Iris pigment epithelial cell (primary cell): ENCODE data around the gene PLXND1.
"Not testable (repeated sequence)": the region's sequence is repeated elsewhere in the genome, so short reads cannot be mapped to it uniquely, and the experiment has no call there.

ENCODE experiments used
- DNase-seq: peaks from one replicate; pipeline ENCODE4 v3.0.0-alpha.2; 2011; ENCODE audit warnings: low read depth

Gene PLXND1

DNA sequence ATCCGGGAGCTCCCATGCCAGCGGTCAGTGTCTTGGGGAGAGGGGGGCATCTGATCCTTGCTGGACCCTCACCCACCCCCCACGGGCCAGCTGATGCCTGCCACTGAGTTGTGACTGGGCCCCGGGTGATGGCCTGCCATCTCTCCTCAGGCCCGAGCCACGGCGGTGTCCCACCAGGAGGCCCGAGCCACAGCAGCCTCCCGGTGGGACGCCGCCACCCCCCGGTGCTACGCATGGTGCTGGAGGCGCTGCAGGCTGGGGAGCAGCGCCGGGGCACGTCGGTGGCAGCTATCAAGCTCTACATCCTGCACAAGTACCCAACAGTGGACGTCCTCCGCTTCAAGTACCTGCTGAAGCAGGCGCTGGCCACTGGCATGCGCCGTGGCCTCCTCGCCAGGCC, 59.2 kb downstream of the PLXND1 start:
- DNase-seq, result no peak

DNA sequence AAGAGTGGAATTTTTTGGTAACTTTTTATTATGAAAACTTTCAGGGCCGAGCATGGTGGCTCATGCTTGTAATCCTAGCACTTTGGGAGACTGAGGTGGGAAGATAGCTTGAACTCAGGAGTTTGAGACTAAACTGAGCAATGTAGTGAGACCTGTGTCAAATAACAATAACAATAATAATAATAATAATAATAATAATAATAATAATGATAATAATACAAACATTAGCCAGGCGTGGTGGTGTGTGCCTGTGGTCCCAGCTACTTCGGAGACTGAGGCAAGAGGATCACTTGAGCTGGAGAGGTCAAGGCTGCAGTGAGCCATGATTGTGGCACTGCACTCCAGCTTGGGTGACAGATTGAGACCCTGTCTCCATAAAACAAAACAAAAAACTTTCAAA, 60.5 kb downstream of the PLXND1 start:
- not testable (repeated sequence) for DNase-seq

DNA sequence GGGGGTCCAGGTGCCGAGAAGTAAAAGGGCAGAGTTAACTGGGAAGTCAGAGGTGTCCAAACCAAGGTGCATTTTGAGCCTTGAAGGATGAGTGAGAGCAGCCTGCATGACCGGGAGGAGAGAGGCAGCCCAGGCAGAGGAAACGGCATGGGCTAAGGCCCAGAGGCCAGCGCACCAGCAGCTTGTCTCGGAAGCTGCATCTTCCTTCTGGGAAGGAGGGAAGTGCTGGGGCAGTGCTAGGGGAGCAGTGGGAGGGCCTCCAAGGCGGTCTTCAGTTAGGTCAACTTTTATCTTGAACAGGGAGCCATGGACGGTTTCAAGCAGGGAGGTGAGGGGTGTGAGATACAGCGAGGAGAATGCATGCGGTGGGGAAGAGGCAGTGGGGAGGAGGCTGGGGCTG, 62.5 kb downstream of the PLXND1 start:
- DNase-seq, result no peak

DNA sequence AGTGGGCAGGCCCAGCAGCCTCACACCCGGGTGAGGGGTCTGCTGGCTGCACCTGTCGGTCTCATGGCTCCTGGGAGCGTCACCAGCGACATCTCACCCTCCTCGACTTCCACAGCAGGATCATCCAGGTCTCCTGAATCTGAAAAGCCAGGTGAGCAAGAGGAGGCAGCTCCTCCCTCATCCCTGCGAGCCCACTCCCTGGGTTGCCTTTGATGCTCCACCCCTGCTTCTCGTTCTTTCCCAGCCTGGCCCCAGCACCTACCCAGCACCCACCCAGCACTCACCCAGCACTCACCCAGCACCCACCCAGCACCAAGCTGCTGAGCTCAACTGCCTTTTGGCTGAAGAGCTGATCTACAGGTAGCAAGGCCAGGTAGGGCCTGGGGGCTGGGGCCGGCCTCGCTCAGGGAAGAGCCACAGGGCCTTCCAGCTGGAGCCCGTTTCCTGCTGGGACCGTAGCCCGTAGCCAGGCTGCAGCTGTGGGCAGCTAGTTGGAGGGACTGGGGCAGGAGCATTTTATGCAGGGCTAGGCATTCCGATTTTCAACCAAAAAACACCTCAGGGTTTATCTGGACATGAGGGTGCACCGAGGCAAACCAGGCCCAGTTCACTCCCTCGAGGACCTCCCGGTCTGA, 63.2 kb downstream of the PLXND1 start, which contains the start of gene H1-8:
H1-8 (plus strand) TSS at position 20 of the 635 bp plus-strand sequence; CDS start at position 64, 44 bp downstream.
- DNase-seq, result no peak

DNA sequence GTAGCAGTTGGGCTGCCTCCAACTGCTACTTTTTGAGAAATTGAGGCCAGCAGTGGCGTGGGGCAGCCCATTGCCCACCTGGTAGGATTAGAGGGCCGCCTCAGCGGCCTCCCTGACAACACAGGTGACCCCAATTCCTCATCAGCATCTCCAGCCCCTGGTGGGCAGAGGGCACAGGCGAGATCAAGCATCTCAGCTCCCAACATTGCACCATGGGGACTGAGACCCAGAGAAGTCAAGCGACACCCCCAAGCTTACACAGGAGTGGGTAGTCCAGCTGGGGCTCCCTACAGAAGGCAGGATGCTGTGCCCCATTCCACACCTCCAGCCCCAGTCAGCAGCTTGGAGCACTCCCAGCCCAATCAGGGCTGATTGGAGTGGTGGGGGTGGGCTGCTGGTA, 63.7 kb downstream of the PLXND1 start:
- DNase-seq, result no peak

DNA sequence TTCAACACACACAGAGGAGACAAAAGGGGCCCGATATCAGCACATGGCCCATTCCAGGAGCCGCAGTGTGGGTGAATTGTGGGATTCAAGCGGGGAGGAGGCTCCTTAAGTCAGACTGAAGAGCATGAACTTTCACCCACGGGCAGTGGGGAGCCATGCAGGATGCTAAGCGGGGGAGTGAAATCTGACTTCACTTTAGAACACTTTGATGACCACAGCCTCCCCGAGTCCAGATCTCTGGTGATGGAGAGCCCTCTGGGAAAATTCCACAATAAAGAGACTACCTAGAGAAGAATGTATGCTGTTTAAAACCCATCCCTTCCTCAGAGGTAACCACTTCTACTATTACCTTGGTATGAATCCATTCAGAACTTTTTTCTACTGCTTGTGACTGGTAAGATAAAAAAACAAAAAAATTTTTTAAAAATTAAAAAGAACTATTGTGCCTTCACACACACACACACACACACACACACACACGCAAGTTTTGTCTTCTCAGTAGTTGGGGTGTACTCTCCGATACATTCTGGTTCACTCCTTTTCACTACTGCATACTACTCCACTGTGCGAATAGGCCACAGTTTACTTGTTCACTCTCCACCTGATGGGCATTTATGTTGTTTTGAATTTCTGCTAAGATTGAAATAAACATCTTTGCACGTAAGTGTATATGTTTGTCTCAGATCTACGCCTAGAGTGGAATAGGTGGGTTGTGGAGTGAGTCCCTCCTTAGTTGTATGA, 65.5 kb downstream of the PLXND1 start:
- DNase-seq, result no peak

DNA sequence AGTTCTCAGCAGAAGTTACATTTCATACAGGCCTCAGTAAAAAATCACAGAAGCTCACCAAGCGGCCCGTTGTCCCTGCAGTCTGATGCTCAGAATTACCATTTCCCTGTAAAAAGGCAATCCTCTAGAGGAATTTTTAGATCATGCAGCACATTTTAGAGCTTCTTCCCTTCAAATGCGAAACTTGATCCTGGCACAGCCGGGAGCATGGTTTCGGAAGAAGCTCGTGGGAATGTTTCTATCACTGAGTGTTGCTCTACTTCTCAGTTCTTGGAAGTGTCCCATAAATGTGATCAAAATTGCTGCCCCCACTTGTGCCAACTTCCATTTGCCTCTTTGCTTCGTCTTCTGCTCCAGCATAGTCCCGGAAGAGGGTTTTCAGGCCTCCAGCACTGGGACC, 67.3 kb downstream of the PLXND1 start:
- no peak for DNase-seq

DNA sequence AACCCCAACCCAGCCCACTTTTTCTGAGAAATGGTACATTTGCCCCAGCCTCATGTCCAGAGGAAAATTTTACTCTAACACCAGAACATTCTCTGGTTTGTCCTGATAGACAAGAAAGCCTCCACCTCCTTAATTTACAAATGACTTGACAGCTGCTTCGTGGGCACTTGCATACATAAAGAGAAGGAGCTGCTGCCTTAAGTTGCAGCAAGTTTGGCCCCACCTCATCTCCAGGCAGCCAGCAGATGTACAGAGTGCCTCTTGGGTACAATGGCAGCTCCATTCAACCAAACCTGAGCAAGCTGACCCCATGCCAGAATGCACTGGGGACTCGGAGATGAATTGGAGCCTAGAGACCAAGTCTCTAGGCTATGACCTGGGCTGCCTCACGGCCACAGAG, 69.7 kb downstream of the PLXND1 start:
- DNase-seq, result no peak

DNA sequence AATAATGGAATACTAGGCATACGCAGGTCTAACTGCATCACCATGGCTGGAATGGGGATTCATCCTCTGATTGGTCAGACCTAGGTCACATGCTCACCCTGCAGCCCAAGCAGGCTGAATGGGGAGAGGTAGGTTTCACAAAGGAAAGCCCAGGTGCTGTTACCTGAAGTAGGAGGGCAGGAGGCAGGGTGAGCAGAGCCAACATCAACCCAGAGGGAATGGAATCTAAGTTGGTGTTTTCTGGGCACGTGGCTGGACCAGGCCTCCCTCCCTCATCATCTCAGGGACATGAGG, 70.2 kb downstream of the PLXND1 start:
- DNase-seq, result no peak

DNA sequence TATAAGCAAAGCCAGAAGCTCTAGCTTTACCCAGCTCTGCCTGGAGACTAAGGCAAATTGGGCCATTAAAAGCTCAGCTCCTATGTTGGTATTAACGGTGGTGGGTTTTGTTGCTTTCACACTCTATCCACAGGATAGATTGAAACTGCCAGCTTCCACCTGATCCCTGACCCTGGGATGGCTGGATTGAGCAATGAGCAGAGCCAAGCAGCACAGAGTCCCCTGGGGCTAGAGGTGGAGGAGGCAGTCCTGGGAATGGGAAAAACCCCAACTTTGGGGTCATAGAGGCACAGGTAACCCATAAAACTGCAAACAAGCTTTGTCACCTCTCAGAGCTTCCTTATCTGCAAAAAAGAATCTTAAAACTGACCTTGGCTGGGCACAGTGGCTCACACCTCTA, 71.4 kb downstream of the PLXND1 start:
- no peak for DNase-seq

DNA sequence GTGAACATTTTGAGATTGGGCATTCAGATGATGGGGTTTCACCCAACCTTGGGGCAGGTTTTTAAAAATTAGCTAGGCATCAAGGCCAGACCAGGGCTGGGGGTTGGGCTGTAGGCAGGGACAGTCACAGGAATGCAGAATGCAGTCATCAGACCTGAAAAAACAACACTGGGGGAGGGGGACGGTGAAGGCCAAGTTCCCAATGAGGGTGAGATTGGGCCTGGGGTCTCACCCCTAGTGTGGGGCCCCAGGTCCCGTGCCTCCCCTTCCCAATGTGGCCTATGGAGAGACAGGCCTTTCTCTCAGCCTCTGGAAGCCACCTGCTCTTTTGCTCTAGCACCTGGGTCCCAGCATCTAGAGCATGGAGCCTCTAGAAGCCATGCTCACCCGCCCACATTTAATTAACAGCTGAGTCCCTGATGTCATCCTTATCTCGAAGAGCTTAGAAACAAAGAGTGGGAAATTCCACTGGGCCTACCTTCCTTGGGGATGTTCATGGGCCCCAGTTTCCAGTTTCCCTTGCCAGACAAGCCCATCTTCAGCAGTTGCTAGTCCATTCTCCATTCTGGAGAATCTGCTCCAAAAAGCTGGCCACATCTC, 71.9 kb downstream of the PLXND1 start:
- no peak for DNase-seq

DNA sequence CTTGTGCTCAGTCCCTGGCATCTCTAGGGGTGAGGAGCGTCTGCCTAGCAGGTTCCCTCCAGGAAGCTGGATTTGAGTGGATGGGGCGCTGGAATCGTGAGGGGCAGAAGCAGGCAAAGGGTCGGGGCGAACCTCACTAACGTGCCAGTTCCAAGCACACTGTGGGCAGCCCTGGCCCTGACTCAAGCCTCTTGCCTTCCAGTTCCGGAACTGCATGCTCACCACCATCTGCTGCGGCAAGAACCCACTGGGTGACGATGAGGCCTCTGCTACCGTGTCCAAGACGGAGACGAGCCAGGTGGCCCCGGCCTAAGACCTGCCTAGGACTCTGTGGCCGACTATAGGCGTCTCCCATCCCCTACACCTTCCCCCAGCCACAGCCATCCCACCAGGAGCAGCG, 73.1 kb downstream of the PLXND1 start:
- DNase-seq, result no peak

DNA sequence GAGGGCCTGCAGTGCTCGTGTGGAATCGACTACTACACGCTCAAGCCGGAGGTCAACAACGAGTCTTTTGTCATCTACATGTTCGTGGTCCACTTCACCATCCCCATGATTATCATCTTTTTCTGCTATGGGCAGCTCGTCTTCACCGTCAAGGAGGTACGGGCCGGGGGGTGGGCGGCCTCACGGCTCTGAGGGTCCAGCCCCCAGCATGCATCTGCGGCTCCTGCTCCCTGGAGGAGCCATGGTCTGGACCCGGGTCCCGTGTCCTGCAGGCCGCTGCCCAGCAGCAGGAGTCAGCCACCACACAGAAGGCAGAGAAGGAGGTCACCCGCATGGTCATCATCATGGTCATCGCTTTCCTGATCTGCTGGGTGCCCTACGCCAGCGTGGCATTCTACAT, 74.2 kb downstream of the PLXND1 start:
- no peak for DNase-seq

DNA sequence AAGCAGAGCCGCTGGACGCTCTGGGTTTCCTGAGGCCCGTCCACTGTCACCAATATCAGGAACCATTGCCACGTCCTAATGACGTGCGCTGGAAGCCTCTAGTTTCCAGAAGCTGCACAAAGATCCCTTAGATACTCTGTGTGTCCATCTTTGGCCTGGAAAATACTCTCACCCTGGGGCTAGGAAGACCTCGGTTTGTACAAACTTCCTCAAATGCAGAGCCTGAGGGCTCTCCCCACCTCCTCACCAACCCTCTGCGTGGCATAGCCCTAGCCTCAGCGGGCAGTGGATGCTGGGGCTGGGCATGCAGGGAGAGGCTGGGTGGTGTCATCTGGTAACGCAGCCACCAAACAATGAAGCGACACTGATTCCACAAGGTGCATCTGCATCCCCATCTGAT, 74.8 kb downstream of the PLXND1 start:
- no peak for DNase-seq

DNA sequence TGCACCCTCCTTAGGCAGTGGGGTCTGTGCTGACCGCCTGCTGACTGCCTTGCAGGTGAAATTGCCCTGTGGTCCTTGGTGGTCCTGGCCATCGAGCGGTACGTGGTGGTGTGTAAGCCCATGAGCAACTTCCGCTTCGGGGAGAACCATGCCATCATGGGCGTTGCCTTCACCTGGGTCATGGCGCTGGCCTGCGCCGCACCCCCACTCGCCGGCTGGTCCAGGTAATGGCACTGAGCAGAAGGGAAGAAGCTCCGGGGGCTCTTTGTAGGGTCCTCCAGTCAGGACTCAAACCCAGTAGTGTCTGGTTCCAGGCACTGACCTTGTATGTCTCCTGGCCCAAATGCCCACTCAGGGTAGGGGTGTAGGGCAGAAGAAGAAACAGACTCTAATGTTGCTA, 75.7 kb downstream of the PLXND1 start:
- DNase-seq, result no peak

DNA sequence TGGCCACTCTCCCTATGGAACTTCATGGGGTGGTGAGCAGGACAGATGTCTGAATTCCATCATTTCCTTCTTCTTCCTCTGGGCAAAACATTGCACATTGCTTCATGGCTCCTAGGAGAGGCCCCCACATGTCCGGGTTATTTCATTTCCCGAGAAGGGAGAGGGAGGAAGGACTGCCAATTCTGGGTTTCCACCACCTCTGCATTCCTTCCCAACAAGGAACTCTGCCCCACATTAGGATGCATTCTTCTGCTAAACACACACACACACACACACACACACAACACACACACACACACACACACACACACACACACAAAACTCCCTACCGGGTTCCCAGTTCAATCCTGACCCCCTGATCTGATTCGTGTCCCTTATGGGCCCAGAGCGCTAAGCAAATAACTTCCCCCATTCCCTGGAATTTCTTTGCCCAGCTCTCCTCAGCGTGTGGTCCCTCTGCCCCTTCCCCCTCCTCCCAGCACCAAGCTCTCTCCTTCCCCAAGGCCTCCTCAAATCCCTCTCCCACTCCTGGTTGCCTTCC, 76.2 kb downstream of the PLXND1 start:
- DNase-seq, result peak; percentile 28

DNA sequence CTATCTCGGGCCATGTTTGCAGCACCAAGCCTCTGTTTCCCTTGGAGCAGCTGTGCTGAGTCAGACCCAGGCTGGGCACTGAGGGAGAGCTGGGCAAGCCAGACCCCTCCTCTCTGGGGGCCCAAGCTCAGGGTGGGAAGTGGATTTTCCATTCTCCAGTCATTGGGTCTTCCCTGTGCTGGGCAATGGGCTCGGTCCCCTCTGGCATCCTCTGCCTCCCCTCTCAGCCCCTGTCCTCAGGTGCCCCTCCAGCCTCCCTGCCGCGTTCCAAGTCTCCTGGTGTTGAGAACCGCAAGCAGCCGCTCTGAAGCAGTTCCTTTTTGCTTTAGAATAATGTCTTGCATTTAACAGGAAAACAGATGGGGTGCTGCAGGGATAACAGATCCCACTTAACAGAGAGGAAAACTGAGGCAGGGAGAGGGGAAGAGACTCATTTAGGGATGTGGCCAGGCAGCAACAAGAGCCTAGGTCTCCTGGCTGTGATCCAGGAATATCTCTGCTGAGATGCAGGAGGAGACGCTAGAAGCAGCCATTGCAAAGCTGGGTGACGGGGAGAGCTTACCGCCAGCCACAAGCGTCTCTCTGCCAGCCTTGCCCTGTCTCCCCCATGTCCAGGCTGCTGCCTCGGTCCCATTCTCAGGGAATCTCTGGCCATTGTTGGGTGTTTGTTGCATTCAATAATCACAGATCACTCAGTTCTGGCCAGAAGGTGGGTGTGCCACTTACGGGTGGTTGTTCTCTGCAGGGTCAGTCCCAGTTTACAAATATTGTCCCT, 76.9 kb downstream of the PLXND1 start:
- no peak for DNase-seq

DNA sequence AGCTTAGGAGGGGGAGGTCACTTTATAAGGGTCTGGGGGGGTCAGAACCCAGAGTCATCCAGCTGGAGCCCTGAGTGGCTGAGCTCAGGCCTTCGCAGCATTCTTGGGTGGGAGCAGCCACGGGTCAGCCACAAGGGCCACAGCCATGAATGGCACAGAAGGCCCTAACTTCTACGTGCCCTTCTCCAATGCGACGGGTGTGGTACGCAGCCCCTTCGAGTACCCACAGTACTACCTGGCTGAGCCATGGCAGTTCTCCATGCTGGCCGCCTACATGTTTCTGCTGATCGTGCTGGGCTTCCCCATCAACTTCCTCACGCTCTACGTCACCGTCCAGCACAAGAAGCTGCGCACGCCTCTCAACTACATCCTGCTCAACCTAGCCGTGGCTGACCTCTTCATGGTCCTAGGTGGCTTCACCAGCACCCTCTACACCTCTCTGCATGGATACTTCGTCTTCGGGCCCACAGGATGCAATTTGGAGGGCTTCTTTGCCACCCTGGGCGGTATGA, 77.8 kb downstream of the PLXND1 start, which contains the start of gene RHO:
RHO (plus strand) TSS at position 51 of the 512 bp plus-strand sequence; CDS start at position 146, 95 bp downstream.
- no peak for DNase-seq

DNA sequence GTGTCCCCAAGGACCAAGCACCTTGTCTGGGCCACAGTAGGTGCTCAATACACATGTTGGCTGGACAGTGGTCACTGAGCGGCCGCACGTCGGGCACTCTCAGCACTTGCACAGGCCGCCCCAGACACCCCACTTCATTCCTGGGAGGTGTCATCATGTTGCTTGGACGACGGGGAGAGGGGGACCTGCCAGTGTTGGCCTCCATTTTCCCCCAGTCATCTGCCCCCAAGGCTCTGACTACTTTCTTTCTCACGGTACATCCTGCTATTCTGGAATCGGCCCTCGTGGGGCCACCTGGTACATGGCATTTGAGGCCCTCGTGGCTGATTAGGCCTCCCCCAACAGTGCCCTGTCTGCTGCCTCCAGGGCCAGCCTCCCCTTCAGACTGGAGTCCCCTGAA, 79.2 kb downstream of the PLXND1 start:
- no peak for DNase-seq

DNA sequence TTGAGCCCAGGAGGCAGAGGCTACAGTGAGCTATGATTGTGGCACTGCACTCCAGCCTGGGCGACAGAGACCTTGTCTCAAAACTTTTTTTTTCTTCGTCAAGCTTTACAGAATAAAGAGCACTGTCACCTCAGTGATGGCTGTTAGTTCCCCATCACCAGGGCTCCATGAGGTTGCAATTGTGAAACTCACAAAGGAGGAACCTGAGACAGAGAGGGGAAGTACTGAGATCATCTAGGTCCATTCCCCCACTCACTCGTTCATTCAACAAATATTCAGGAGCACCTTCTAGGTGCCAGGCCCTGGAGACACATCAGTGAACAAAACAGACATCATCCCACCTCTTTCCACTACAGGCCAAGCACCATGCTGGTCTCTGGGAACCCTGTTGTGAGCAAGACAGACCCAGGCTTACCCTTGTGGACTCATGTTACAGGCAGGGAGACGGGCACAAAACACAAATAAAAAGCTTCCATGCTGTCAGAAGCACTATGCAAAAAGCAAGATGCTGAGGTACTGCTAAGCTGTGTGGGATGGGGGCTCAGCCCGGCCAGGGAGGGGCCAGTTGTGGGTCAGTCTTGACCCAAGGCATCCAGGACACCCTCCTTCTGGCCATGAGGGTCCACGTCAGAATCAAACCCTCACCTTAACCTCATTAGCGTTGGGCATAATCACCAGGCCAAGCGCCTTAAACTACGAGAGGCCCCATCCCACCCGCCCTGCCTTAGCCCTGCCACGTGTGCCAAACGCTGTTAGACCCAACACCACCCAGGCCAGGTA, 80.2 kb downstream of the PLXND1 start:
- peak; percentile 12 for DNase-seq

DNA sequence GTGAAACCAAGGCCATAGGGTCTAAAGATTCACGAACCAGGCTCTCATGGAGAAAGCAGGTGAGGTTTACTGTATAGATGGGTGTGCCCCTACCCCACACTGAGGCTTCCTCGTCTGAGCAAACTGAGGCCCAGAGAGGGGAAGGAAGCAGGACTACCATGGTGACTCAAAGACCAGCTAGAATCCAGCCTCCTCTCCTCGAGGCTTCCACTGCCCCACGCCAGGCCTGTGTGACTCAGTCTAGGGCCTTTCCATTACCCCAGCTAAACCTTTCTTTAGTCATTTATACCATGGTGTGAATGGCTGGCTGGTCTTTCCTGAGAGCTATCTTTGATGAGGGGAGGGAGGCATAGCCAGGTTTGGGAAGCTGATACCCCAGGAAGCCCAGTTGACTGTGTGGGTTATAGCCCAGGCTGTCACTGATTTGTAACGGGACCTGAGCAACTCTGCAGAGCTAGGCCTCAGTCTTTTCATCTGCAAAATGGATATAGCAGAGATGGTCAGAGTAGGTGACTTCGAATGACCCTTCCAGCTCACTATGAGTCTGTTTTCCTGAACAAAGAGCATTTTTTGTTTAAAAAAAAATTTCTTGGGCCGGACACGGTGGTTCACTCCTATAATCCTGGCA, 81.0 kb downstream of the PLXND1 start:
- DNase-seq, result peak; percentile 80
